NCI-H526 (cell line): ENCODE results near the gene CEP164.
A peak's percentile ranks its signal among the peaks of the same experiment; 100 is the strongest.

Experiments used
- DNase-seq, 2 experiments: peaks; one replicate each; lab custom pipeline; 2025; lab: John Stamatoyannopoulos, UW

Gene CEP164

GRCh38 chr11:117327567-117328374 is at the start of gene CEP164:
Gene CEP164, plus strand, starts transcription at chr11:117327854. Its CDS starts 10,733 bp downstream, at chr11:117338587.
- peak; percentile 99 to 100 for DNase-seq

GRCh38 chr11:117278347-117278746 is 49.3 kb upstream of the CEP164 start:
- DNase-seq = no peak

GRCh38 chr11:117279711-117280376 is 47.8 kb upstream of the CEP164 start:
- DNase-seq = no peak

- DNase-seq = no peak
These were observed 46.5 kb upstream of the CEP164 start for GRCh38 chr11:117281159-117281558.

GRCh38 chr11:117281869-117282268 is 45.8 kb upstream of the CEP164 start:
- DNase-seq = no peak

GRCh38 chr11:117282956-117283355 is 44.7 kb upstream of the CEP164 start:
- DNase-seq = no peak

- no peak for DNase-seq
These were observed 43.6 kb upstream of the CEP164 start for GRCh38 chr11:117284053-117284452.

GRCh38 chr11:117286588-117286987 is 41.1 kb upstream of the CEP164 start:
- DNase-seq = no peak

- DNase-seq = no peak
These were observed 40.0 kb upstream of the CEP164 start for GRCh38 chr11:117287668-117288067.

GRCh38 chr11:117289795-117290194 is 37.9 kb upstream of the CEP164 start:
- DNase-seq = no peak

- DNase-seq = no peak
These were observed 36.8 kb upstream of the CEP164 start, which contains the start of gene BACE1-AS for GRCh38 chr11:117290809-117291396. Gene BACE1-AS, plus strand, starts transcription at chr11:117291346.

GRCh38 chr11:117292616-117293015 is 35.0 kb upstream of the CEP164 start:
- no peak for DNase-seq

GRCh38 chr11:117295438-117296137 is 32.1 kb upstream of the CEP164 start:
- no peak for DNase-seq

- DNase-seq = no peak
These were observed 30.8 kb upstream of the CEP164 start for GRCh38 chr11:117296881-117297280.

- DNase-seq = no peak
These were observed 29.5 kb upstream of the CEP164 start for GRCh38 chr11:117298195-117298594.

- DNase-seq = peak in 1 of 2 experiments; percentile 62
These were observed 28.0 kb upstream of the CEP164 start for GRCh38 chr11:117299351-117300282.

GRCh38 chr11:117300283-117300663 is 27.4 kb upstream of the CEP164 start:
- peak in 1 of 2 experiments; percentile 43 for DNase-seq

- DNase-seq = no peak
These were observed 26.9 kb upstream of the CEP164 start for GRCh38 chr11:117300773-117301172.

GRCh38 chr11:117302228-117302627 is 25.4 kb upstream of the CEP164 start:
- DNase-seq = no peak

- peak; percentile 9 to 79 for DNase-seq
These were observed 24.6 kb upstream of the CEP164 start for GRCh38 chr11:117303101-117303500.

- no peak for DNase-seq
These were observed 23.9 kb upstream of the CEP164 start for GRCh38 chr11:117303646-117304315.
